Left lobe of liver (tissue), 2 donors: ENCODE results near the gene CHRFAM7A. TPM values are rescaled to one million over a fixed set of nuclear protein-coding genes. Genes with fewer than 3 reads are reported as not detected.
"Not testable (repeated sequence)": the region's sequence is repeated elsewhere in the genome, so short reads cannot be mapped to it uniquely, and the experiment has no call there.

Experiments used
- ATAC-seq: fragments of 200-7000 bp; cut with Tn5 transposase; one replicate; pipeline ENCODE4 v1.9.1; 2020; ENCODE audit warnings: mild to moderate bottlenecking, moderate library complexity
- DNase-seq: peaks from one replicate; pipeline ENCODE4 v3.0.0-alpha.2; 2020; ENCODE audit warnings: low spot score
- total RNA-seq: library from RNA; stranded (reverse); gene quantifications from one replicate; pipeline ENCODE4 v1.2.1, GENCODE V29; 2021
- donor health status: DM: no; HTN: no; CAD: no; lungs with moderate emphysema.
- donor health status: DM: no; HTN: yes; CAD: no.

CHRFAM7A gene
- total RNA-seq, 1 donor from 2014 or later: 0.38 TPM

DNA sequence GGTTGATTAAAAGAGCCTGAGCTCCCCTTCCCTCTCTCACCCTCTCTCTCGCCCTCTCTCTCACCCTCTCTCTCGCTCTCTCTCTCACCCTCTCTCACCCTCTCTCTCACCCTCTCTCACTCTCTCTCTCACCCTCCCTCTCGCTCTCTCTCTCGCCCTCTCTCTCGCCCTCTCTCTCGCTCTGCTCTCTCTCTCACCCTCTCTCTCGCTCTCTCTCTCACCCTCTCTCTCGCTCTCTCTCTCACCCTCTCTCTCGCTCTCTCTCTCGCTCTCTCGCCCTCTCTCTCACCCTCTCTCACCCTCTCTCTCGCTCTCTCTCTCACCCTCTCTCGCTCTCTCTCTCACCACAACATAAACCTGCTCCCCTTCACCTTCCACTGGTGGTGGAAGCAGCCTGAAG lies 67.2 kb downstream of the CHRFAM7A start:
- not testable (repeated sequence) for ATAC-seq, DNase-seq

DNA sequence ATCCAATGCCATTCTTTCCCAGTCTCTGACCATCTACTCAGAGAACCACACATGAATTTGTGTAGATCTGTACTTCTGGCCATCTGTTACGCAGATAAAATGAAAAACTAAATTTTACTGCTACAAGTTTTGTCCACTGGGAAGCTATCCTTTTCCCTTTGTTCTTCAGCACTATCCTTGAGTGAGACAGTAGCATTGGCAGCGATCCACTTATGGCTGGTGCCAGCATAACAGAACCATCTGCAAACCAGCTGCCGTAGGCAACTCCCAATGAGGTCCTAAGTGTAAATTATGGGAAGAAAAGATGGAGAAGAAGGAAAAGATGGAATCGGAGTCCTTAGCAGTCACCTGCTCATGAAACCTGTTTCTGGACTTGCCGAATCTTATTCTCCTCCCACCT lies 72.3 kb downstream of the CHRFAM7A start:
- not testable (repeated sequence) for DNase-seq, ATAC-seq

DNA sequence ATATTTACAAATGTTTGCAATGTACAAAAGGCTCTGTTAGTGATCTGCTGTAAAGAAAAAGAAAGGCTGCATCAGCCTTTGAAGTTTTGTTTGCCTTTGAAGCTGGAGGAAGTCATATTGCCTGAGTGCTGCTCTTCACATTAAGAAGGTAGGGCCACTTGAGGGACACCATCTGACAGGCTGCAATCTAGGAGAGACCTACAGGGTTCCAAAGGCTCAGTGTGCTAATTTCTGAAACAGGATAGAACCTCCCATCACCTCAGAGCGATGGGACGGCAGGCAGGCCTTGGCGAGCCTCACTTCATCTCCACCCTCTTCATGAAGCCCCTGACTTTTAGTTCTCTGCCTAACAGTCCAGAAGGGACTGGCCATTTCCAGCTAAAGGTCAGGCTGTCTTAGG lies 77.6 kb downstream of the CHRFAM7A start:
- not testable (repeated sequence) for DNase-seq, ATAC-seq

DNA sequence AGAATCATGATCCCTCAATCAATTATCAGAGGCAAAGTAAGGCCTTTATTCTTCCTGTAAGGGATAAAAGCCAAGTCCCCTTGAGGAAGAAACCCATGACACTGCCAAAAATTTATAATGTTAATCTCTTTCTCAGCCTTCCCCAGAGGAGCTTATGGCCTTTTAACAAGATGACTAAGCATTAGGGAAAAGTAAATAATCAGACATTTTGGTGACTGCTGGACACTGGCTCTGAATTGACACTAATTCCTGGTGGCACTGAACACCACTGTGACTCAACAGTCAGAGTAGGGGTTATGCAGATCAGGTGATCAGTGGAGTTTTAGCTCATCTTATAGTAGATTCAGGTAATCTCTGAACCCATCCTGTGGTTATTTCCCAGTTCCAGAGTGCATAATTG lies 82.8 kb downstream of the CHRFAM7A start:
- not testable (repeated sequence) for DNase-seq, ATAC-seq

Other genes starting within 250 kb of the CHRFAM7A start
- 3.9 TPM for gene GOLGA8R, start 20.7 kb upstream of the CHRFAM7A start, total RNA-seq
- gene GOLGA8Q, start 158.5 kb upstream of the CHRFAM7A start, total RNA-seq: 0.53 TPM
- gene GOLGA8H, start 210.5 kb upstream of the CHRFAM7A start, total RNA-seq: 0.15 TPM